GM19240 (cell line): ENCODE measurements around the gene DOCK8.

Source experiments
- DNase-seq: peaks from one replicate; pipeline ENCODE4 v3.0.0; 2011; ENCODE audit warnings: low spot score; ENCODE audit not compliant: insufficient read length

The DOCK8 gene

DNA sequence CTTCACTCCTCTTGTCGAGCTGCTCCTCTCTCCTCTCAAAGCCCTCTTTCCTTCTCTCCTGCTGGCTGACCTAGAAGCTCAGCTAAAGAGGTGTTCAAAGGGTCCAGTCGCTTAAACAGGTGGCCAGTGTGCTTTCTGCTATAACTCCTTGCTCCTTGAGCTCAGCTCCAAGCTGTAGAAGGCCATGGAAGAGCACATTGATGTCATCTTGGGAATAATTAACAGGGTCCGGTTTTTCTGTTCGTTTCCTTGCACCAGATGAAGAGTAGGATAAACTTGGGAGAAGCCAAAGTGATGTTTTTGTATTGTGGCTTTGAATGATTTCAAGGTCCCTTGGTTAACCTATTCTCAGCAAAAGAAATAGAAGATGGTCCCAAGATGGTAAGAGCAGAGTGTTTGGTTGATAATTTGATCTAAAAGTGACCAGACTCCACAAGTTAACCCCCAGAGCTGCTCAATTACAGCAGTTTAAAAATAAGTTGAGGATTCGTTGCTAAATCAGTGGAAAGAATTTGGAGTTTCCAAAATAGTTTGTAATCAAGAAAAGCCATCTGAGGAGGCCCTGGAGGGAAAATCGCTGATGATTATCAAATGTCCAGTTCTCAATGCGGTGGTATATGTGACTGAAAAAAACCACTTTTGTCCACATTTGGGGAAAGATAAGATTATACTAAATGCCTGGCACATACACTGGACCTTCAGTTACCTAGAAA is 148.1 kb downstream of the DOCK8 start:
- DNase-seq, result no peak

DNA sequence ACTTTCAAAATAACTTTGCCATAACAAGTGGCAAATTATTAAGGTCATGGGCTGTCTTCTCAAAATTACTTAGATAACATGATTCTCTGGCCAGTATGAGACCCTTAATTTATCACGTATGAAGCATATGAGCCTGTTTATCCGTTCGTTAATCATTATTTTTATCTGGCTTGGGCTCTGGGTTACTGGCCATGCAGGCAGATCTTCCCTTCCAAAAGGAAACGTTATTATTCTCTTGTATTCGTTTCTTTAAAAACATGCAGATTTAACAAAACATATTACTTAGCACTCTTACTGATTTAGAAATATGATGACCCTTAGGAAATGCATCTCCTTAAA is 148.6 kb downstream of the DOCK8 start:
- no peak for DNase-seq

DNA sequence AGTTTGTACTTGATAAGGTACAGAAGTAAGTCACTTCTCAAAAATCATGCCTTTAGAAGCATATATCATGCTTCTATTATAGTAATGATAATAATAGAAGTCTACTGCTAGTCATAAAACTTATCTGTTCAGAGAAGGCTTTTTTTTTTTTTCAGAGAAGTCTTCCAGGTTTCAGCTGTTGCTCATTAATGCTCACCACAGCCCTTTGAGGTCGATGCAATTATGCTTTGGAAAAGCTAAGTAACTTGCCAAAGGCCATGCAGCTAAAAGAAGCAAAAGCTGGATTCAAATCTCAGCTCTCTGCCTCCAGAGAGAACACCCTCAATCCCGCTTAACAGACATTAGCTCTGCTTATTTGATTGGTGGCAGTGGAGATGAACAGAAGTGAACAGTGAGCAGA is 150.8 kb downstream of the DOCK8 start:
- no peak for DNase-seq

DNA sequence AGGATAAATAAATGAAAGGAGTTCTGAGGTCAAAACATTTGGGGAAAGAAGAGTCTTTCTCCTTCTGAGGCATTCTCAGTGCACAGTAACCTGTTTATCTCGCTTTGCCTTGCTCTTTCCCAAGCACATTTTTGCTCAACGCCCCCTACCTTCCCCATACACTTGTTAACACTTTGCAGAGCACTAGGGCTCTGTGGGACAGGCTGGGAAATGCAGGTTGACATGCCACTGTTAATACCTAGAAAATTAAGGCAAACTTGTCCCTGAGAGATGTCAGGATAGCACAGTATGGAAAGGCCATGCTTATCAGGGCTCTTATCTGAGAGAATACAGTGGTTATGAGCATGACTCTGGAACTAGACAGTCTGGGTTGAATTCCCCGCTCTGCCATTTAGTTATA is 152.0 kb downstream of the DOCK8 start:
- DNase-seq, result no peak

DNA sequence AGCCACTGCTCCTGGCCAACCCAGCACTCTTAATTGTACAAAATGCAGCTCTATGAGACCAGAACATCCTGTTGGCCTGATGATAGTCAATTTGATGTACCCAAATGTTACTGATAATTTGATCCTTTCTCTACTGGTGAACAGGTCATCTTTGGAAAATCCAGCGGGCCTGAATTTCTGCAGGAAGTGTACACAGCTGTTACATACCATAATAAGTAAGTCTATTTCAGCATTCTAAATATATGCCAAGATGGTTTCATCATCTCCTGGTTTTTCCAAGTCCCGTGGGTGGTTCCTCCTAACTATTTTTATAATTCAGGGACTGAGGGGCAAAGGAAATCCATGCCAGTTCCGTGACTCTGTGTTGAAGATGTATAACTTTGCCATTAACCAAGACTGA is 155.4 kb downstream of the DOCK8 start:
- no peak for DNase-seq

DNA sequence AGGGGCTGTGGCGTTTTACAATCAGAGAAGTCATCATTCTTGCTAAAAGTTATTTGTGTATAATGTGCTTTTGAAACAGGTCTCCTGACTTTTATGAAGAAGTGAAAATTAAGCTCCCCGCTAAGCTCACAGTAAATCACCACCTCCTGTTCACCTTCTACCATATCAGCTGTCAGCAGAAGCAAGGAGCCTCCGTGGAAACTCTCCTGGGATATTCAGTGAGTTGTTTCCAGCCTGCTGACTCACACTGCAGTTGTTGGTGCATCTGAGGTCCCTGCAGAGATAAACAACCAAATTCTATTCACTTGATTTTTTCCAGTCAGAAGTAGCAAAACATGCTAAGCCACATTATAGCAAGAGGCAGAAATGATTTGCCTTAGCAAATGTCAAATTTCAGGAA is 156.7 kb downstream of the DOCK8 start:
- DNase-seq, result no peak

DNA sequence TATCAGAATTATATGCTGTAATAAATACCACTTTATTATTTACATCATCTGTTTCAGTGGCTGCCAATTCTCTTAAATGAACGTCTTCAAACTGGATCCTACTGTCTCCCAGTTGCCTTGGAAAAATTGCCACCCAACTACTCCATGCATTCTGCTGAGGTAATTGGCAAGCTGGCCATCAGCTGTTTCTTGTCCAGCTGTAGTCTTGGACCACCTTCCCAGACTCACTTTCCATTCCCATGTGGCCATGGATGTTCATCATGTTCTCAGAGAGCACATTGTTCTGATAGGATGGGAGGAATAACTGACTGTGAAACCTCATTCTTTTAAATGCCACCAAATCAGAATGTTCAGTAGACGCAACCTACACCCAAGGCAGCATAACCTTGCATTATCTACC is 157.5 kb downstream of the DOCK8 start:
- DNase-seq, result no peak

DNA sequence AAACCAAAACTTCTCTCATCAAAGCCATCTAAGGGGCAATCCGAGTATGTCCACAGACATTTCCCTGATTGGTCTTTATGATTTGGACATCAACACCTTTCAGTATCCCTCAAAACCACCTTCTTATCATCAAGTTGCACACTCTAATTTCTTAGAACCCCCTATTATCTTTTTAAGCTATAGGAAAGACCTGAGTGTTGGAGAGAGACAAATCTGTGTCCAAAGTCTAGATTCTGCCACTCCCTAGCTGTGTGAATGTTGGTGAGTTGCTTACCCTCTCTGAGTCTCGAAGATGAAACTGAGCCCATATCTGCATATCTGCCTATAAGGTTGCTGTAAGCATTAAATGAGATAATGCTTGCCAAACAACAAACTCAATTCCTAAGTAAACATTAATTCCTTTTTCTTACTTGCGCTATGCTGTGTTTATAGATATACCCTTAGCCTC is 159.1 kb downstream of the DOCK8 start:
- no peak for DNase-seq

DNA sequence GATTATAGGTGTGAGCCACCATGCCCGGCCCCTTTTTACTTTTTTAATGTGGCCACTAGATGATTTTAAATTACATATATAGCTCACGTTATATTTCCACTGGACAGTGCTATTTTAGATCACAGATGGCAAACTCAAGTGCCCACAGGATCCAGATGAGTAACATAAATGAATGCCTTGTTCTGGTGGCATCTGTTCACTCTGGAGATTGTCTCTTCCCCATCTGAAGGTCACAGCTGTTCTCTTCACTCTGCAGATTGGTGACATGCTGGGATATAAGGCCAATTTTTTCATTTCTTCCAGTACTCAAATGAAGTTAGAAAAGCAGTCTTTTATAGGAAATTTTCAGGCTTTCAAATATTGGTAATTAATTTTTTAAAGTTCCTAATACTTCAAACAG is 160.1 kb downstream of the DOCK8 start:
- DNase-seq, result no peak

DNA sequence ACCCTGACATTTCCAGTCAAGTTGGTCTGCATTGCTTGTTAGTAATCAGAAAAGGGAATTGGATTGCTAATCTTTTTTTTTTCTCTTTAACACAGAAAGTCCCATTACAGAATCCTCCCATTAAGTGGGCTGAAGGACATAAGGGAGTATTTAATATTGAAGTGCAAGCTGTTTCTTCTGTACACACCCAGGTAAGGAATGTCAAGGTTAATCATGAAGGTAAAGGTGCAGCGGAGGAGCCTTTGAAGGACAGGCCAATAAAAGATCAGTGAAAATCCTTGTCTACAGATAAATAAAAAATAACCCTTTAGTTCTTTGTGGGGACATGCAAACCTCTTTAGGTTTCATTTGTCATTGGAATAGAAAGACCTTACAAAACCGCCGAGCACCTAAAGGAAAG is 161.4 kb downstream of the DOCK8 start:
- no peak for DNase-seq

DNA sequence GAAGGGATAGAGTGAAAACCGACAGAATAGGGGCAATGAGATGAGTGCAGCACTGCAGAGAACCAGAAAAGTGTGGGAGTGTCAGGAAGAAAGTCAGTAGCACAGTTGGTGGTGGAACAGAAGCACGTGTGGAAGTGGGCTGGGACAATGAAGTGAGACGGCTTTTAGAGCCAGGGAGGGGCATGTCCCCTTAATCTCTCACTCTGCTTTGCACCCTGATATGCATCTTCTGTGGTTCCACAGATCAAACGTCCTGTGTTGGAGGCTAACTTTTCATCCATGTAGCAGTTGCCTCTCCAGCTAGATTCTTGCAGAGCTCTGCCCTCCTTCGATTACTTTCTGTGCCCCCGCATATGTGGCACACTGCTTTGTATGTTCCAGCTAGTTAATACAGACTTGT is 163.6 kb downstream of the DOCK8 start:
- no peak for DNase-seq

DNA sequence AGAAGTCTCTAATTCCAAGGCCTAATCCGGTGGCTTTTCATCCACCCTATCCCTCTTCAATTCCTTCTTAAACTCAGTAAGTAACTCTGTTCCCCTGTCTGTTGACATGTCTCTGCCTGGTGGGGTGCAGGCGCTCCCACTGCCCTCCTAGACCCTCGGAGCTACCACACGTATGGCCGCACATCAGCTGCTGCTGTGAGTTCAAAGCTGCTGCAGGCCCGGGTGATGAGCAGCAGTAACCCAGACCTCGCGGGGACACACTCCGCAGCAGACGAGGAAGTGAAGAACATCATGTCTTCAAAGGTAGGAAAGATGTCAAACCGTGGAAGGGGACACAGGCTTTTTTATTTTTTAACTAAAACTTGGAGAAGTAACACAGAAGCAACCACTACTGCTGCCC is 167.7 kb downstream of the DOCK8 start:
- no peak for DNase-seq

DNA sequence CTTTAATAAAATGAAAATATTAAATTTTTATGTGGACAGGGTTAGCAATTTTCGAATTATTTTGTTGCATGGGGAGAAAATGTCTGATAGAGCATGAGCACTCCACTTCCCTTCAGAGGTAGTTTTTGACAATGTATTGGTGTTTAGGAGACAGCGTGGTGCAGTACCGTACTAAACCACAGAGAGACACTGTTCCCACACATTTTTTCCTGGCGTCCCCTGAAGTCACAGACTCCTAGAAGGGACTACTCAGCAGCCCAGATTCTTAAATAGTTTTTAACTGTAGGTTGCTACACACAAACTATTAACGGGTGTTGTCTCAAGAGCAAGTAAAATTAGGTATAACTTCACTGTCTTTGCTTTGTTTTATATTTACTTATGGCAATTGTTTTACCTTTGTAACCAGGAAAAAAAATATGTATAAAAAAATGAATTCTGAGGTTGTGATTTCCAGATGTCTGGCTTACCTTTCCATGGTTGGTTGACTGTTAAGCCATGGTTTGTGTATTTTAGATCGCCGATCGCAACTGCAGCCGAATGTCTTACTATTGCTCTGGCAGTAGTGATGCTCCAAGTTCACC is 171.2 kb downstream of the DOCK8 start:
- DNase-seq, result no peak

DNA sequence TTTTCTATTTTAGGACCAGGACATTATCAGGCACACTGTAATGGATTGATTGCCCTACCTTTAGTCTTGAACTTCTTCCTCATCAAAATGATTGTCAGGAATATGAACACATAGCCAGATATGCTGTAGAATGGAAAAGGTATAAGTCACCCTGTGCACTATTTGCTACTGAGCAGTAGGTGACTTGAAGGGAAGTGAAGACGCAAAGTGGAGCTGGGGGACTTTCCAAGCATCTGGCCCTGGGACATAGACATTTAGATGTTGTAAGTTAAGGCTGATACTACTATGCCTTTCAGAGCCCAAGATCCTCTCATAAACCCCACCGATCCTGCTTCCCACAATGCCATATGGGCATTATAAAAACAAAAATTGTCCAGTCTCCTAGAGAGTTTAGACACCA is 174.5 kb downstream of the DOCK8 start:
- no peak for DNase-seq

DNA sequence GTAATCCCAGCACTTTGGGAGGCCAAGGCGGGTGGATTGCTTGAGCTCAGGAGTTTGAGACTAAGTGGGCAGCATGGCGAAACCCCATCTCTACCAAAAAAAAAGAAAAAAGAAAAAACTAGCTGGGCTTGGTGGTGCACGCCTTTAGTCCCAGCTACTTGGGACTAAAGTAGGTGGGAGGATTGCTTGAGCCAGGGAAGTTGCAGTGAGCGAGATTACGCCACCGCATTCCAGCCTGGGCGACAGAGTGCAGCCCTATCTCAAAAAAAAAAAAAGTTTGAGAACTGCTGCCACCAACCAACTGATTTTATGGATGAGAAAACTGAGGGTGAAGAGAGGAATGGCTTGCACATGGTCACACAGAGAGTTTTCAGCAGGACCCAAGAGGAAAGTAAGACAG is 175.1 kb downstream of the DOCK8 start:
- no peak for DNase-seq

DNA sequence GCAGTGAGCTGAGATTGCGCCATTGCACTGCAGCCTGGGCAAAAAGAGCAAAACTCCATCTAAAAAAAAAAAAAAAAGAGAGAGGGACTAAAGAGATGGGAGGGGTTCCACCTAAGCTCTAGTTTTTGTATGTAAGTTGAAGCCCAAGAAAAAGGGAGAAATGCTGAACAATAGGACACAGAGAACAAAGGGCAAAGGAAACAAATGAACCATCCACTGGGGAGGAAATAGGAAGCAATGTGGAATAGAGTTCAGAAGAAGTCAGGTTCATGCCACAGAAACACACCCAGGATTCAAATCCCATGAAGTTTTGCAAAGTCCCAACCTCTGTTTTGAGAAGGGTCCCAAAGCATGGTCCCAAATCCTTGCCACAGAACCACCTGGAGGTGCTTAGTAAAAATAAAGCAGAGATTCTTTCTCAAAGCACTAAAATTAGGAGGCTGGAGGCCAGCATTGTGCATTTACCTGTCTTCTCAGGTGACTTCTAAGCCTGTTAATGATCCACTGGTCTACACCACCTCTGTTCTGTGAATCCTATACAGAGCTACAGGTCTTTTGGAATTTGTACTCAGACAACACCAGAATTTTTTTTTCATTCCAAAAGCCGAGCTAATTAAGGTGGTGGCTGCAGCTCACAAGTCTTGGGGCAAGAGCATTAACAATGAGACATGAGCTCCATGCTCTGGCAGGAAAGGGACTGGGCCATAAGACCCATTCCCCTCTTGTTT is 177.6 kb downstream of the DOCK8 start:
- no peak for DNase-seq

DNA sequence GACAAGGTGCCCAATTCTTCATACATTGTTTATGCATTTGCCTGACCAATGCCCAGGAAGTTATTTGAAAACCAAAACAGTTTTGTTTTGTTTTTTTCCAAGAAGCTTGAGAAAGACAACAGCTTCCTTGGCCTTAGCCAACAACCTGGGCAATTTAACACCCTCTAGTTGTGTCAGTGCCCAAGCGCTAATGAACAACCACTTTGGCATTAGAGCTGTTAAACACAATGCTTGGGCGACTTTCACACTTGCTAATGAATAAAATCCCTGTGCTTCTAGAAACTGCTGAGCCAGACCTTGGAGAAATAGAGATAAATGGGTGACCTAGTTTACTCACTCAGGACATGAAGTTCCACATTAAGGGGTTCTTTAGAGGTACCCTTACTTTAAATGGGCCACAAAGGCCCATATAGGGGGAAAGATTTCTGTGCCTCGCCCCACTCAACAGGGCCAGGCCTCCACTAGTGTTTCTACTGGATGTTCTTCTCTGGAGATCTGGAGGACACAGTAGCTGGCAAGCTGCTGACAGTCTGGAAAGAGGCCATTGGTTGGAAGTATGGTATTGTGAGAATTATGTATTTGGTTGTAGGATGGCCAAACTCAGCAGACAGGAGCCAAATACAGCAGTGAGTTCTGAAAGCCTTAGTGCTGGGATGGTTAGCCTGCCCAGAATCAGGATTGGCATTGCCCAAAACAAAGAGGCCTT is 179.8 kb downstream of the DOCK8 start:
- DNase-seq, result no peak

DNA sequence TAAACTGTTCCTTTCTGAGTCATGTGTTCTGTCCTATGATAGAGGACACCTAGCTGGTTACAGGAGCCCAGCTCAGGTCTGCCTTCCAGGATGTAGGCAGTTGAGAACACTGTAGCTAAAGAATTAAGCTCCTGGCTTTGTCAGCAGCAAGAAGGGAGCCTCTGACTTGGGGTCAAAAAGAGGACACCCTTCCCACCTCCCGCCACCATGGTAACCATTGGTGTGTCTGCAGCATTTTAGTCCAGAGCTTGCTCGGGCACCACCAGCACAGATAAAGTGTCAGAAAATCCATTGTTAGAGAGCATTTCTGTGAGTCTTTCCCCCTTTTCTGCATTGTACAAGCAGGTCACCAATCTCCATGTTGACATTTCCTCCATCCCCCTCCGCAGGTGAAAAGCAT is 181.7 kb downstream of the DOCK8 start:
- no peak for DNase-seq

DNA sequence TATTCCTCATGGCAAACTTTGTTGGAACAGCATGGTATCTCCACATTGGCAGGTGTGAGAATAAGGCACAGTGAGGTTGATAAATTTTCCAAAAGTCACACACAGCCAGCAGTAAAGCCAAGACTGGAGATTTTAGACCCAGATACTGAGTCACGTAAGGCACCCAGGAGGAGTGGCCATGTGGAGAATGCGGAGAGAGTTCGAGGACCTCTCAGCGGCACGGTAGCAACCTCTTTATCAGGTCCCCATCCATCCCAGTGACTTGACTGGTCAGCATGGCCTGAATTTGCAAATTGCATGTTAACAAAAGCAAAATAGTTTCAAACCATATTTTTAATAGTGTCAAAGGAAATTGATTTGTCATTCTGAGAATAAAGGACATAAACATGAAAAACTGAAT is 183.4 kb downstream of the DOCK8 start:
- no peak for DNase-seq

DNA sequence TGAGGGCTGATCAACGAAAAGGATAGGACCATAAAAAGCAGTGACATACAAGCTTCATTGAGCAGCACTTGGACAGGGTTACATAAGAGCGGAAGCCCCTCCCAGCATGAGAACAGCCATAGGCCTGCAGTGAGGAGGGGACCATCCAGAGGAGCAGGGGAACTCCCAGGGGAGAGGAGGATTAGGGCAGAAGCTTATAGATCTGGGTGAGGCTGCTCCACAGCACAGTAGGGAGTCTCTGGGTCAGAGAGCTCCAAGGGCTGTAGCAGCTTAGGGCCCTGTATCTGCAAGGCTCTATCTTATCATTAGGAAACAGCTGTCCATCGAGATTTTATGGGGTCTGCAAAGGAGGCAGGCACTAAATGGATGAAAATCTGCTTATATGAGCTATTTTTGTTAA is 186.6 kb downstream of the DOCK8 start:
- DNase-seq, result no peak

DNA sequence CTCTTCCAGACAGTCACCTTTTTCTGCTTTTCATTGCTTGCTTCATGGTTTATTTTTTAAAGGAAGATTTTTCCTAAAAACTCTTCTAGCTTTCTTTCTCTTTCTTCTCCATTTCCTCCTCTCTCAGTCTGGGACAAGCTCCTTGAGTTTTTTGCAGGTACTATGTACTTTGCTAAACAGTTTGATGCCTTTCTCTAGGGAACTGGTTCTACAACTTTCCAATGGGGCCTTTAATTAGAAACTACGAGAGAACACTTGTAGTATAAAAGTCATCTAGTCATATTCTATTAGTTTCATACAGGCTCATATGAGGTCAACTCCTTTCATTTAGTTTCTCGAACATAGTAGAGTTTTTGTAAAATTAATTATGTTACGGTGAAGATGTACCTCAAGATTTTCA is 189.6 kb downstream of the DOCK8 start:
- DNase-seq, result no peak

DNA sequence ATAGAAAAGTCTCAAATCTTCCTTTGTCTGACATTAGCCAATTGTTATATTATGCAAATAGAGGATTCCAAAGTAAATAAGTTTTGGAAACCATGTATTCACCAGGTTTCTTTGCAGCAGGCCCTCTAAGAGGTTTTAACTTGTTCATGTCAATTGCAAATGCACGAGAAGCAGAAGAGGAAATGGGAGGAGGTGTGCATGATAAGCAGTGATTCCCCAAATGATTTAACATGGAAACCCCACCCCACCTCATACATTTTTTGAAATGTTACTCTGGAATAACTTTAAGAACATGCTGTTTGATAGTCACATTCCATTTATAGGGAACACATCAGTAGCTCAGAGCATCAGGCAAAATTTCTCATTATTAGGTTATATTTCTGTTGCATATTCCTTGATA is 190.7 kb downstream of the DOCK8 start:
- no peak for DNase-seq
